H1 (cell line): ENCODE results near the gene MACF1. TPM values are rescaled to one million over a fixed set of nuclear protein-coding genes. Genes with fewer than 3 reads are reported as not detected.

ENCODE experiments used
- CTCF ChIA-PET: fragments of 300-600 bp; sonication (Branson Sonifier 250); formaldehyde crosslinking; loops from one replicate; lab custom pipeline; 2021; ENCODE audit not compliant: partially characterized antibody; lab: Charles Lee
- POLR2A ChIA-PET: fragments of 300-600 bp; sonication (Branson Sonifier 250); formaldehyde crosslinking; loops from one replicate; lab custom pipeline; 2021; ENCODE audit warnings: inconsistent platforms; ENCODE audit not compliant: partially characterized antibody; lab: Charles Lee
- DNase-seq, 2 experiments: peaks; one replicate each; pipeline versions ENCODE4 v3.0.0 to v3.0.0-alpha.2; 2010 to 2022; ENCODE audit warnings: low spot score in 2 of 2, low read depth in 1 of 2, mixed read lengths in 1 of 2
- FAIRE-seq: peaks from 2 replicates; lab custom pipeline; 2011; peaks lifted over from hg19 to GRCh38; lab: Jason Lieb, UNC
- H2AFZ ChIP-seq: 2 replicates; pipeline ENCODE4 v1.8.1; 2012; ENCODE audit warnings: low read length, inconsistent platforms
- H2AK5ac ChIP-seq: 2 replicates; pipeline ENCODE4 v1.6.1; 2013; ENCODE audit warnings: low read depth, low read length
- H2BK120ac ChIP-seq: replicated peaks from 2 replicates; pipeline ENCODE3; 2013; ENCODE audit warnings: low read depth, low read length, inconsistent platforms
- H2BK12ac ChIP-seq: 2 replicates; pipeline ENCODE4 v1.6.1; 2013; ENCODE audit warnings: low read depth, low read length
- H2BK15ac ChIP-seq: 2 replicates; pipeline ENCODE4 v1.6.1; 2013; ENCODE audit warnings: low read length
- H2BK20ac ChIP-seq: 2 replicates; pipeline ENCODE4 v1.6.1; 2013; ENCODE audit warnings: low read length
- H2BK5ac ChIP-seq: 2 replicates; pipeline ENCODE4 v1.6.1; 2013; ENCODE audit warnings: low read depth, low read length
- H3K14ac ChIP-seq: 2 replicates; pipeline ENCODE4 v1.6.1; 2013; ENCODE audit warnings: inconsistent platforms; ENCODE audit not compliant: insufficient read length
- H3K18ac ChIP-seq: 2 replicates; pipeline ENCODE4 v1.6.1; 2013; ENCODE audit warnings: low read length; ENCODE audit errors: extremely low read depth
- H3K23ac ChIP-seq: 2 replicates; pipeline ENCODE4 v1.6.1; 2013; ENCODE audit warnings: inconsistent platforms; ENCODE audit not compliant: insufficient read length
- H3K23me2 ChIP-seq: 2 replicates; pipeline ENCODE4 v1.6.1; 2013; ENCODE audit warnings: low read depth, low read length
- H3K27ac ChIP-seq: 2 replicates; pipeline ENCODE4 v1.6.1; 2011; ENCODE audit warnings: low read depth, low read length, inconsistent platforms
- H3K27me3 ChIP-seq, 4 experiments: replicated peaks in 1 of 4; 1 replicate in 1 of 4; 2 replicates in 3 of 4; pipeline versions ENCODE4 v1.6.1 to v1.8.1; 2011 to 2013; ENCODE audit warnings: low read length in 3 of 4, mild to moderate bottlenecking in 3 of 4, inconsistent platforms in 2 of 4, mixed read lengths in 2 of 4, moderate library complexity in 1 of 4; ENCODE audit not compliant: control insufficient read depth in 3 of 4, insufficient read depth in 3 of 4; ENCODE audit errors: extremely low read depth in 1 of 4
- H3K36me3 ChIP-seq, 4 experiments: 2 replicates each; pipeline versions ENCODE4 v1.6.1 to v1.8.1; 2011 to 2013; ENCODE audit warnings: mild to moderate bottlenecking in 4 of 4, low read length in 3 of 4, moderate library complexity in 2 of 4, control low read depth in 1 of 4, inconsistent platforms in 1 of 4; ENCODE audit not compliant: insufficient read depth in 4 of 4, control insufficient read depth in 2 of 4
- H3K4ac ChIP-seq: replicated peaks from 2 replicates; pipeline ENCODE3; 2013; ENCODE audit warnings: low read length, low read depth, mixed read lengths, inconsistent platforms; ENCODE audit not compliant: insufficient read length
- H3K4me1 ChIP-seq, 4 experiments: replicated peaks in 1 of 4; 1 replicate in 1 of 4; 2 replicates in 3 of 4; pipeline versions ENCODE4 v1.6.1 to v1.8.1; 2011 to 2013; ENCODE audit warnings: low read length in 3 of 4, inconsistent platforms in 2 of 4, mixed read lengths in 1 of 4; ENCODE audit not compliant: insufficient read depth in 4 of 4, control insufficient read depth in 3 of 4
- H3K4me2 ChIP-seq, 2 experiments: 2 replicates each; pipeline versions ENCODE4 v1.6.1 to v1.8.1; 2011 to 2013; ENCODE audit warnings: low read depth in 2 of 2, low read length in 2 of 2, control low read depth in 1 of 2, inconsistent platforms in 1 of 2, mild to moderate bottlenecking in 1 of 2; ENCODE audit not compliant: insufficient read depth in 1 of 2
- H3K4me3 ChIP-seq, 4 experiments: fragments of 200-600, 300-600 bp in 1 of 4; sonication (generic), shearing (Covaris generic), sonication (Bioruptor Twin) in 1 of 4; 2 replicates each; pipeline versions ENCODE4 v1.5.1 to v1.8.1; 2011 to 2016; ENCODE audit warnings: low read length in 4 of 4, low read depth in 3 of 4, control low read depth in 2 of 4, inconsistent platforms in 2 of 4, mild to moderate bottlenecking in 2 of 4, mixed read lengths in 1 of 4, moderate library complexity in 1 of 4; ENCODE audit not compliant: insufficient read depth in 2 of 4; ENCODE audit errors: extremely low read depth in 1 of 4
- H3K56ac ChIP-seq: replicated peaks from 2 replicates; pipeline ENCODE3; 2013; ENCODE audit warnings: low read depth, mild to moderate bottlenecking, mixed read lengths, low read length, inconsistent platforms; ENCODE audit not compliant: insufficient read length
- H3K79me1 ChIP-seq: 2 replicates; pipeline ENCODE4 v1.6.1; 2013; ENCODE audit warnings: low read depth, low read length, control low read depth
- H3K79me2 ChIP-seq, 2 experiments: 2 replicates each; pipeline versions ENCODE4 v1.6.1 to v1.8.1; 2012 to 2013; ENCODE audit warnings: low read length in 2 of 2, mild to moderate bottlenecking in 2 of 2, inconsistent platforms in 1 of 2; ENCODE audit not compliant: insufficient read depth in 2 of 2, control insufficient read depth in 1 of 2
- H3K9ac ChIP-seq, 4 experiments: replicated peaks in 1 of 4; 1 replicate in 1 of 4; 2 replicates in 3 of 4; pipeline versions ENCODE4 v1.6.1 to v1.8.1; 2011 to 2013; ENCODE audit warnings: low read depth in 3 of 4, low read length in 3 of 4, control low read depth in 2 of 4, mild to moderate bottlenecking in 2 of 4, moderate library complexity in 2 of 4, inconsistent platforms in 1 of 4; ENCODE audit errors: extremely low read depth in 1 of 4
- H3K9me3 ChIP-seq, 2 experiments: 2 replicates each; pipeline versions ENCODE4 v1.6.1 to v1.8.1; 2012 to 2013; ENCODE audit warnings: mild to moderate bottlenecking in 2 of 2, moderate library complexity in 2 of 2, control low read depth in 1 of 2, inconsistent platforms in 1 of 2, low read depth in 1 of 2, low read length in 1 of 2, mixed read lengths in 1 of 2; ENCODE audit not compliant: insufficient read depth in 2 of 2
- H4K20me1 ChIP-seq, 2 experiments: replicated peaks in 1 of 2; 2 replicates each; pipeline versions ENCODE3 to v1.8.1; 2011 to 2013; ENCODE audit warnings: inconsistent platforms in 2 of 2, low read length in 2 of 2, mild to moderate bottlenecking in 1 of 2; ENCODE audit not compliant: insufficient read depth in 2 of 2, control insufficient read depth in 1 of 2
- H4K5ac ChIP-seq: 2 replicates; pipeline ENCODE4 v1.6.1; 2013; ENCODE audit warnings: low read length, low read depth, mixed read lengths, inconsistent platforms; ENCODE audit not compliant: insufficient read length
- H4K8ac ChIP-seq: 2 replicates; pipeline ENCODE4 v1.8.0; 2013; ENCODE audit warnings: mild to moderate bottlenecking, moderate library complexity, low read length, inconsistent platforms; ENCODE audit not compliant: insufficient read depth; ENCODE audit errors: extremely low read depth
- H4K91ac ChIP-seq: replicated peaks from 2 replicates; pipeline ENCODE3; 2013; ENCODE audit warnings: low read length, mixed read lengths, inconsistent platforms; ENCODE audit not compliant: insufficient read length
- ASH2L ChIP-seq: fragments of 200-600, 300-600 bp; sonication (generic); IDR thresholded peaks from one replicate; pipeline ENCODE4 v1.7.1; 2017; ENCODE audit warnings: low read length
- CBX5 ChIP-seq: fragments of 300-800, 300-1000 bp; sonication (generic); IDR thresholded peaks from 2 replicates; pipeline ENCODE4 v1.7.1; 2016; ENCODE audit warnings: antibody characterized with exemption, low read length, low read depth
- CBX8 ChIP-seq: fragments of 300-800, 300-1000 bp; sonication (generic); IDR thresholded peaks from 2 replicates; pipeline ENCODE4 v1.7.1; 2016; ENCODE audit warnings: low read depth, low read length, borderline replicate concordance
- CTBP2 ChIP-seq: IDR thresholded peaks from 2 replicates; pipeline ENCODE4 v1.7.0; 2011; ENCODE audit warnings: borderline replicate concordance, mild to moderate bottlenecking, moderate library complexity, mixed read lengths, low read length; ENCODE audit not compliant: insufficient read depth, insufficient read length
- GABPA ChIP-seq: IDR thresholded peaks from 2 replicates; pipeline ENCODE4 v1.6.1; 2011; ENCODE audit warnings: mild to moderate bottlenecking, low read length, moderate library complexity, borderline replicate concordance; ENCODE audit not compliant: insufficient read depth
- GTF2F1 ChIP-seq: IDR thresholded peaks from 2 replicates; pipeline ENCODE4 v1.6.1; 2012; ENCODE audit warnings: low read depth, low read length, improper control_type of control experiment, borderline replicate concordance
- HDAC2 ChIP-seq, 2 experiments: fragments of 300-600 bp in 1 of 2; sonication (generic) in 1 of 2; IDR thresholded peaks; 2 replicates each; pipeline ENCODE4 v1.6.1; 2011 to 2012; ENCODE audit warnings: low read depth in 2 of 2, low read length in 2 of 2, mild to moderate bottlenecking in 2 of 2, moderate library complexity in 2 of 2, borderline replicate concordance in 1 of 2, inconsistent platforms in 1 of 2
- POLR2A ChIP-seq, 2 experiments: IDR thresholded peaks; 1 replicate in 1 of 2; 2 replicates in 1 of 2; pipeline ENCODE4 v1.6.1; 2011; ENCODE audit warnings: low read depth in 2 of 2, low read length in 2 of 2, mild to moderate bottlenecking in 2 of 2; ENCODE audit errors: control extremely low read depth in 1 of 2
- RNF2 ChIP-seq: fragments of 200-900, 300-1000 bp; sonication (generic); IDR thresholded peaks from 2 replicates; pipeline ENCODE4 v1.7.1; 2016; ENCODE audit warnings: borderline replicate concordance, low read depth, mild to moderate bottlenecking, antibody characterized with exemption, low read length; ENCODE audit not compliant: poor library complexity, severe bottlenecking; ENCODE audit errors: missing control alignments
- RXRA ChIP-seq: IDR thresholded peaks from 2 replicates; pipeline ENCODE4 v1.6.1; 2011; ENCODE audit warnings: low read depth, mild to moderate bottlenecking, low read length, moderate library complexity; ENCODE audit not compliant: insufficient read depth
- SP2 ChIP-seq: IDR thresholded peaks from 2 replicates; pipeline ENCODE4 v1.6.1; 2012; ENCODE audit warnings: mild to moderate bottlenecking, low read length, inconsistent platforms
- SRF ChIP-seq: IDR thresholded peaks from 2 replicates; pipeline ENCODE4 v1.6.1; 2011; ENCODE audit warnings: mild to moderate bottlenecking, low read depth, low read length, moderate library complexity
- SUZ12 ChIP-seq: fragments of 200-600 bp; sonication (generic); IDR thresholded peaks from 2 replicates; pipeline ENCODE4 v1.6.1; 2012; ENCODE audit warnings: mild to moderate bottlenecking, inconsistent platforms, low read length, moderate library complexity, mixed read lengths
- WGBS, 2 experiments: shearing (Covaris generic) in 1 of 2; methylation state at CpG; one replicate each; pipeline versions ENCODE4 v1.1.6 to v1.1.7; 2013 to 2015; ENCODE audit warnings: low lambda C conversion rate in 2 of 2, mixed read lengths in 2 of 2, inconsistent platforms in 1 of 2, low coverage in 1 of 2, missing lambda C conversion rate in 1 of 2; ENCODE audit not compliant: insufficient replicate concordance in 2 of 2, insufficient coverage in 1 of 2, insufficient read length in 1 of 2; ENCODE audit errors: extremely low coverage in 1 of 2, missing lambda C conversion rate in 1 of 2; 5-methylcytosine and 5-hydroxymethylcytosine counted together
- polyA plus RNA-seq, 7 experiments: library from polyadenylated mRNA; depleted of rRNA in 3 of 7; stranded (reverse) in 5 of 7; unstranded in 2 of 7; fragments of >200 nt in 5 of 7; fragments of 200-250 nt in 2 of 7; gene quantifications; 1 replicate in 5 of 7; 2 replicates in 1 of 7; 4 replicates in 1 of 7; pipeline versions ENCODE4 v1.2.1 to v1.2.3, GENCODE V29; 2011 to 2013; ENCODE audit warnings: missing spikeins in 2 of 7, mixed read lengths in 2 of 7
- total RNA-seq: library from RNA; stranded (reverse); fragmentation: NEBNext Ultra II Directional; extraction: Animal tissue kit (Norgen Biotek cat#: 25700); gene quantifications from 2 replicates; pipeline ENCODE4 v1.2.1, GENCODE V29; 2021

Gene MACF1
- total and polyA plus RNA-seq, 2 of the 8 experiments (the other 6 are each of a cell fraction or from before 2014, with no cell fraction given), result 59.8 to 285 TPM

GRCh38 chr1:39500862-39501389, 296.4 kb downstream of the MACF1 start:
- no peak overlapping the region for H2BK12ac ChIP-seq
- TF ChIP-seq SUZ12, result no peak
- TF ChIP-seq SRF, result no peak
- no peak for TF ChIP-seq GTF2F1
- TF ChIP-seq POLR2A (IDR thresholded peaks at IDR 0.05; ENCODE audit: control extremely low read depth in 1 of 2, low read depth in 2 of 2, low read length in 2 of 2), result no peak
- TF ChIP-seq ASH2L, result no peak
- no peak for TF ChIP-seq SP2
- TF ChIP-seq CBX8, result no peak
- no peak for TF ChIP-seq RNF2
- no peak for TF ChIP-seq CBX5
- no peak for TF ChIP-seq CTBP2
- no peak for TF ChIP-seq GABPA
- TF ChIP-seq RXRA, result no peak
- no peak for TF ChIP-seq HDAC2 (IDR thresholded peaks at IDR 0.05; ENCODE audit: borderline replicate concordance in 1 of 2, low read depth in 2 of 2, low read length in 2 of 2)

More at GRCh38 chr1:39500862-39501389, 296.4 kb downstream of the MACF1 start:
- Histone ChIP-seq H3K79me1 (no peaks in the 10 kb centered on the region), H2BK5ac (no peak overlapping the region), H3K36me3 (no peaks in the 10 kb centered on the region), H3K23me2 (no peaks in the 10 kb centered on the region), H4K8ac (no peak overlapping the region), H2BK20ac (no peak overlapping the region), H3K4me3 (no peak overlapping the region), H3K79me2 (no peaks in the 10 kb centered on the region), H2BK120ac (no peak overlapping the region), H2BK15ac (no peak overlapping the region), H4K20me1 (no peaks in the 10 kb centered on the region), H3K27me3 (no peaks in the 10 kb centered on the region; a peak in 1 of 7 replicates), H4K5ac (no peak overlapping the region), H2AK5ac (no peak overlapping the region), H3K18ac (no peak overlapping the region), H3K4me1 (peaks cover 0 to 3% (median 0%) of the 10 kb centered on the region in 4 experiments; a peak in 2 of 7 replicates), H3K14ac (no peak overlapping the region), H3K4me2 (no peak overlapping the region), H3K56ac (no peak overlapping the region), H3K4ac (no peak overlapping the region), H3K23ac (no peak overlapping the region), H3K9me3 (peaks cover 0 to 2% of the 10 kb centered on the region in 2 experiments; a peak in 1 of 4 replicates), H4K91ac (no peak overlapping the region), H3K9ac (no peak overlapping the region), H2AFZ (no peak overlapping the region), H3K27ac (no peak overlapping the region)
- CTCF ChIA-PET, result interaction anchor here (0.7 kb wide), 1 partner anchor 298 kb away, joined by 3 read pairs; no protein-coding TSS in a partner anchor
- no peak for FAIRE-seq
- no peak for DNase-seq
- POLR2A ChIA-PET, result interaction anchor here (2.0 kb wide), 1 partner anchor 10 kb away, joined by 8 read pairs; the partner anchor contains the start of gene BMP8A
- 76% methylated on average over 4 of the region's 4 CpGs; no CpG with 5 or more reads in 1 of the 2 experiments for WGBS, 2 experiments
